Activated CD4-positive, alpha-beta T cell treated with anti-CD3 and anti-CD28 coated beads for 48 hours (primary cell): ENCODE results near the gene RGMB.
"Not testable (repeated sequence)": the region's sequence is repeated elsewhere in the genome, so short reads cannot be mapped to it uniquely, and the experiment has no call there.

Experiments used
- DNase-seq: peaks from one replicate; pipeline ENCODE4 v3.0.0-alpha.2; 2020

Gene RGMB

GRCh38 chr5:98773464-98774191 is at the start of gene RGMB:
RGMB (plus strand) TSS chr5:98773663; CDS start chr5:98774071, 408 bp downstream.
- DNase-seq, result peak; percentile 93

GRCh38 chr5:98726258-98726657 is 47.2 kb upstream of the RGMB start:
- DNase-seq, result no peak

- no peak for DNase-seq
Observed at GRCh38 chr5:98727686-98728085, 45.8 kb upstream of the RGMB start.

DNA sequence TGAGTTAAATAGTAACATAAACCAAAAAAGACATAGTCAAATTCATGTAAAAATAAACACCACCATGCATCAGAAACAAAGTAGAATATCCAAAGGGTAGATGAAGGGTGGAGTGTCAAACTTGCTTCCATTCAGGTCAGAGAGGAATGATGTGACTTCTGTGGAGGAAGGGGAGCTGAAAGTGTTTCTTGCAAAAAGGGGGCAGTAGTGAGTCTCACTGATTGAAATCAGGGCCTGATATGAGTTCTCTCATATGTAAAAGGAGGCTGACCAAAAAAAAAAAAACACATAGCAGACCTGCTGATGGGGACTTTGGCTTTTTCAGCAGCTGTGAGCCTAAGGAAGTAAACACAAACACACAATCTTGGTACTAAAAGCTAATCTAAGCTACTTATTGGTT is 38.8 kb upstream of the RGMB start:
- DNase-seq, result no peak

DNA sequence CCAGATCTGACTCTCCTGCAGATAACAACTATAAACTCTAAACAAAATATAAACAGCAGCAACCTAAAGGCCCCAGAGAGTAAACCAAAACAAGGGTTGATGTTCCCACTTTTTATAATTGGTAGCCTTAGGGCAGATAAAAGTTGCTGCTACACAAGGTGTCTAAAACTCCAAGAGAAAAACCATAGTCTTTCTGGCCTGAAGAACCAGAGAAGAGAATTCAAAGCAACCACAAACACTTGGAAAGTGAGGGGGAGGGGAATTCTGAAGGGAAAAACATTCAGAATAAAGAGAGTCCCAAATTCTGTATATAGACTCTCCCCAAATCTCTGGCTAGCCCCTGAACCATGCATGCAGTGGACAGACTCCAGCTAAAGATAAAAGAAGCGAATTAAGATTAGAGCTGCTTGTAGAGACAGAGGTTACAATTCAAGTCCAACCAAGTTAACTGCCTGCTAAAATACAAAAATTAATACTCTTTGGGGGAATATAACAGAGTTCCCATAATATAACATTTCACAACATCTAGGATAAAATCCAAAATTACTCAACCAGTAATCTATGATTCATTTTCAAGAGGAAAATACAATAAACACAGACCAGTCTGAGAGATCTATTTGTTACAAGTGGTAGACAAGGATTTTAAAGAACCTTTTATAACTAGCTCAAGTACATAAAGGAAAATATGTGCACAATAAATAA is 37.5 kb upstream of the RGMB start:
- DNase-seq, result no peak

- DNase-seq, result no peak
Observed at GRCh38 chr5:98736753-98737152, 36.7 kb upstream of the RGMB start.

DNA sequence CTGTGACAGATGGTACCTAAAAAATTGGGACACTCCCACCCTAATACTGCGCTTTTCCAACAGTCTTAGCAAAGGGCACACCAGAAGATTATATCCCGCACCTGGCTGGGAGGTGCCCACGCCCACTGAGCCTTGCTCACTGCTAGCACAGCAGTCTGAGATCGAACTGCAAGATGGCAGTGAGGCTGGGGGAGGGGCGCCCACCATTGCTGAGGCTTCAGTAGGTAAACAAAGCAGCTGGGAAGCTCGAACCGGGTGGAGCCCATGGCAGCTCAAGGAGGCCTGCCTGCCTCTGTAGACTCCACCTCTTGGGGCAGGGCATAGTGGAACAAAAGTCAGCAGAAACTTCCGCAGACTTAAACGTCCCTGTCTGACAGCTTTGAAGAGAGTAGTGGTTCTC is 36.0 kb upstream of the RGMB start:
- not testable (repeated sequence) for DNase-seq

GRCh38 chr5:98738481-98739149 is 34.8 kb upstream of the RGMB start:
- not testable (repeated sequence) for DNase-seq

DNA sequence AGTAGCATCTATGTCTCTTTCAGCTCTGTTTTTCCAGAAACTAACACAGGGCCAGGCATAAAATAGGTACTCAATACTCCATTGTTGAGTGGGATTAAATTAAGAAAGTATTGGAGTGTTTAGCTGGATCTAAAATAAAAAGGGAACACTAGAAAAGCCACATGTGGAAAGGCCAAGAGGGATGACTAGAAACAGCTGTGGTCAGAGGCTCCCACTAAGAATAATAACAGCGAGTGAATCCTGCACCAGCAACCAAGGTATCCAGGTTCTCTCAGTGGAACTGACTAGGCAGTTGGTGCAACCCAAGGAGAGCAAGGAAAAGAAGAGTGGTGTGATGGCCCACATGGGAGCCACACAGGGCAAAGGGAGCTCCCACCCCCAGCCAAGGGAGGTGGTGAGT is 31.5 kb upstream of the RGMB start:
- no peak for DNase-seq

DNA sequence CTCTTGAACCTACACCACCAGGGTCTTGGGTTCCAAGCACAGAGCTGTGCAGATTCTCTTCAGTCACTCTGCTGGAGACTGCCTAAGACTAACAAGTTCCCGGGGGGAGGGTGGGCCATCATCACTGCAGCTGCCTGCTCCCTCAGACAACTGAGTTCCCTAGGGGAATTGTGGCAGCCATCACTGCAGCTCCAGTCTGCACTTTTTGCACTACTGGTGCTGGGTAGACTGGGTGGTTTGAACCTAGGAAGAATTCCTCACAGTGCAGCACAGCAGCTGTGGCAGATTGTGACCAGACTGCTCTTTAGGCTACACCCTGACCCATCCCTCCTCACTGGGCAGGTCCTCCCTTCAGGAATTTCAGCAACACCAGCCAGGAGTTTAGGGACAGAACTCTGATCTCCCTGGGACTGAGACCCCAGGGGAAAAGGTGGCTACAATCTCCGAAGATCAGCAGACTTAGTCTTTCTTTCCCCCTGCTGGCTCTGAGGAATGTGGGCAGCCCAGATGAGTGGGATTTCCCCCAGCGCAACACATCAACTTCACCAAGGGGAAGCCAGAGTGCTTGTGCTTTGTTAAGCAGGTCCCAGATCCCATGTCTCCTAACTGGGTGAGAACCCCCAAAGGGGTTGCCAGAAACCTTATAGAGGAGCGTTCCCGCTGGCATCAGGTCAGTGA is 30.9 kb upstream of the RGMB start:
- no peak for DNase-seq

- not testable (repeated sequence) for DNase-seq
Observed at GRCh38 chr5:98748259-98748658, 25.2 kb upstream of the RGMB start.

GRCh38 chr5:98749046-98749445 is 24.4 kb upstream of the RGMB start:
- no peak for DNase-seq

DNA sequence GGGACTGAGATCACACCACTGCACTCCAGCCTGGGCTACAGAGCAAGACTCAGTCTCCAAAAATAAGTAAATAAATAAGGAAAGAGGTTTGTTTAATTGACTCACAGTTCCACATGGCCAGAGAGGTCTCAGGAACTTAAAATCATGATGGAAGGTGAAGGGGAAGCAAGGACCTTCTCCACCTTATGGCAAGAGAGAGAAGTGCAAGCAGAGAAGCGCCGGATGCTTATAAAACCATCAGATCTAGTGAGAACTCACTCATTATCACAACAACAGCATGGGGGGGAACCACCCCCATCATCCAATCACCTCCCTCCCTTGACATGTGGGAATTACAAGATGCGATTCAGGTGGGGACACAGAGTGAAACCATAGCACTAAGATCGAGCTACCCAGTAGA is 22.8 kb upstream of the RGMB start:
- DNase-seq, result no peak

- DNase-seq, result not testable (repeated sequence)
Observed at GRCh38 chr5:98752331-98752730, 21.1 kb upstream of the RGMB start.

GRCh38 chr5:98752801-98753200 is 20.7 kb upstream of the RGMB start:
- DNase-seq, result not testable (repeated sequence)

DNA sequence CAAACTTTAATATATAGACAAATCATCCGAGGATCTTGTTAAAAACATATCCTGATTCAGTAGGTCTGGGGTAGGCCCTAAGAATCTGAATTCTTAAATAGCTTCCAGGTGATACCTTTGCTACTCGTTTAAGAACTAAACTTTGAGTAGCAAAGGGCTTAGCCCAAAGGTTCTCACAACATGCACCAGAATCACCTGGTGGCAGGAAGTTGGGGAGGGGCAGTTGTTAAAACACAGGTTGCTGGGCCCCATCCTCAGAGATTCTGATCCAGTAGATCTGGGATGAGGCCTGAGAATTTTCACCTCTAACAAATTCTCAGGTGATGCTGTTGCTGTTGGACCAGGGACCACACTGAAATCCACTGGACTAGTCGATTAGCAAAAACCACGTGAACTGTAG is 20.0 kb upstream of the RGMB start:
- DNase-seq, result no peak

GRCh38 chr5:98755406-98755805 is 18.1 kb upstream of the RGMB start:
- DNase-seq, result no peak

DNA sequence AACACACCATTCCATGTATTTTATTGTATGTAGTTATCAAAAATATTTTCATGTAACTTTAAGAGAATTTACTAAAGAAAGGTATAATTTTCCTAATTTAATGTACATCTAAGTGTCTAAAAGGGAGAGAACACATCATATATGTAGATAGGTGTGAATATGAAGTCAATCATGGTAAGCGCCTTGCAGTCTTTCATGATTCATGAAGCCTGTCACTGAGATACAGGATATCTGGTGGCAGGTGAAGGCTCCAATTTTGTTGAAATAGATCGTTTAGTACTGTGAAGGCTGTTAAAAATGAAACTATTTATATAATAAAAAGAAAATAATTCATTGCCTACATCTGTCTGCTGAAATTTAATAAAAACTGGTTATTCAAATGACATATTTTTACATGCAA is 15.5 kb upstream of the RGMB start:
- DNase-seq, result no peak

DNA sequence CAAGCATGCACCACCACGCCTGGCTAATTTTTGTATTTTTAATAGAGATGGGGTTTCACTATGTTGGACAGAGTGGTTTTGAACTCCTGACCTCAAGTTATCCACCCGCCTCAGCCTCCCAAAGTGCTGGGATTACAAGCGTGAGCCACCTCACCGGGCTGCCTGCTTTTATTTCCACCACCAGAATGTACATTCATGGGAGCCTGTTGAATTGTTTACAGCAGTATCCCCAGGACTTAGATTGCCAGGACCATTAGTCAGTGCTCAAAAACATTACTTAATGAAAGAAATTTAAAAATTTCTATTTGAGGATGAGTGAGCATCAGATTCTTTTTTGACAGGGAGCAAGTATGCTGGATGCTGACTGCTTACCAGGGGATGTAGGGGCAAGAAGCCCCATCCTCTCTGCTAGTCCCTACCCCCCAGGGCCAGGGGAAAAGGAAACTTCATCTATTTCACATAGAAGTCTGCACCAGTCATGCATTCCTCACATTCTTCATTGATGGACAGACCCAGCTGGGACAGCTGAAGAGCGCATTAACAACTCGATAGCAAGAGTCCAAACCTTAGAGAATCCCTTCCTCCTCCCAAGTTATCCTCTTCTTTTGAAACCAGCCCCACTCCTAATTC is 10.3 kb upstream of the RGMB start:
- no peak for DNase-seq

- DNase-seq, result no peak
Observed at GRCh38 chr5:98765815-98766214, 7.6 kb upstream of the RGMB start.

GRCh38 chr5:98767581-98767980 is 5.9 kb upstream of the RGMB start:
- no peak for DNase-seq

GRCh38 chr5:98768160-98768959 is 5.1 kb upstream of the RGMB start:
- DNase-seq, result peak; percentile 49
